GM03348 (cell line): Measurements from ENCODE around the gene ACP4.

Source experiments
- DNase-seq: peaks from one replicate; pipeline ENCODE4 v3.0.0; 2012; ENCODE audit warnings: low spot score

The ACP4 gene

DNA sequence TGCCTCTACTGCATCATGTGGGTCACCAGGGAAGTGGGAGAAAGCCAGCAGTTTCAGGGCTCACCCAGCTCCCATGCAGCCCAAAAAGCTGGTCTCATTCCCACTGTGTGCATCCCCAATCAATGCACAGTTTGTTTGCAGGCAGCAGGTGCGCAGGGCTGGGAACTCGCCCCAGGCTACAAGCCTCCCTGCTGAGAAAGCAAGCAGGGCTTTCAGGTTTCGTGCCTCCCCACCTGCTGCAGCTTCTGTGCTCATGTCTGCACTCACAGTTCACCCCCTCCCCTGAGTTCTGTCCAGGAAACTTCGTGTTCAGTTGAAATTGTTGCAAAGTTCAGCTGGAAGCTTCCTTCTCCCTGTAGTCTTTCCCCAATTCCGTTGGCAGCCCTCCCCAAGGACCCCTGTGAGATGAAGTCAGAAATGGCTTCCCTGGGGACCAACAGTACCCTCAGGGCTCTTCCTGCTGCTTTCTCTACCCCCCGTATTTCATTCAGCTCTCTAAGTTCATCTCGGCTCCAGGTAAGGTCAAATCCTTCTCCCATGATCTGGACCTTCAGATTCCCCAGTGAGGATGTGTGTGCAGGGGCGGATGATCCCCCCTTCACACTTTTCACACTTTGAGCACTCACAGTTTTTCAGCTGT is 54.2 kb downstream of the ACP4 start:
- no peak for DNase-seq
